GM13976 (cell line): ENCODE results near the gene CNIH3.

Source experiments
- DNase-seq: peaks from one replicate; pipeline ENCODE4 v3.0.0; 2012; ENCODE audit warnings: low spot score
- in situ Hi-C: fragments of 300-500 bp; cut with MboI; formaldehyde crosslinking; loops from one replicate; pipeline ENCODE4 v1.12.0; 2022; ENCODE audit warnings: low sequenced_read_pairs, mixed read lengths, inconsistent platforms; ENCODE audit not compliant: unreplicated experiment
- TF ChIP-seq, protein P1 (sequence below): IDR thresholded peaks from 2 replicates; pipeline ENCODE4 v1.5.1; 2012; ENCODE audit warnings: borderline replicate concordance, mild to moderate bottlenecking; ENCODE audit not compliant: insufficient read depth; ENCODE audit errors: extremely low read depth, missing control alignments, control extremely low read depth

The CNIH3 gene

DNA sequence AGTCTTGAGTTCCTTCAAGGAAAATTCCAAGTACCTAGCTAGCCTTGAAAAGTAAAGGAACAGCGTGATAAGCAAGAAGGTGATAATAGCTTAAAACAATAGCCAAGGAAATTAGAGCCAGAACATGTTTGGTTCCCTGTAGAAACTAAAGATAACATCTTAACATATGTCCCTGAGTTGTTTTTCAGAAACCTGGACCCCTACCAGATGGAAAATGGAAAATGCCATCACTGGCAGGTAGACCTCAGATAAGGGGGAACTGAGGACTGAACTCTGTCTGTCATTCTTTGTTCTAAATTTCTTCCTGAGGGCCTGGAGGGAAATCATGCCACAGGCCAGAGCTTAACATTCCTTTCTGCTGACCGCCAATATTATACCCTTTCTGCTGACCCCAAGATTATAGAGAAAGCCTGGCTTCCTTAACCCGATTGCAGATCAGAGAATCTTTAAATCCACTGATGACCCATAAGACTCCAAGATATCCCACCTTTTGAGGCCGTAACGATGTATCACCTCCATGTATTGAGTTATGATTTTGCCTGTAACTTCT, 23.4 kb downstream of the CNIH3 start:
- TF ChIP-seq, protein P1, sequence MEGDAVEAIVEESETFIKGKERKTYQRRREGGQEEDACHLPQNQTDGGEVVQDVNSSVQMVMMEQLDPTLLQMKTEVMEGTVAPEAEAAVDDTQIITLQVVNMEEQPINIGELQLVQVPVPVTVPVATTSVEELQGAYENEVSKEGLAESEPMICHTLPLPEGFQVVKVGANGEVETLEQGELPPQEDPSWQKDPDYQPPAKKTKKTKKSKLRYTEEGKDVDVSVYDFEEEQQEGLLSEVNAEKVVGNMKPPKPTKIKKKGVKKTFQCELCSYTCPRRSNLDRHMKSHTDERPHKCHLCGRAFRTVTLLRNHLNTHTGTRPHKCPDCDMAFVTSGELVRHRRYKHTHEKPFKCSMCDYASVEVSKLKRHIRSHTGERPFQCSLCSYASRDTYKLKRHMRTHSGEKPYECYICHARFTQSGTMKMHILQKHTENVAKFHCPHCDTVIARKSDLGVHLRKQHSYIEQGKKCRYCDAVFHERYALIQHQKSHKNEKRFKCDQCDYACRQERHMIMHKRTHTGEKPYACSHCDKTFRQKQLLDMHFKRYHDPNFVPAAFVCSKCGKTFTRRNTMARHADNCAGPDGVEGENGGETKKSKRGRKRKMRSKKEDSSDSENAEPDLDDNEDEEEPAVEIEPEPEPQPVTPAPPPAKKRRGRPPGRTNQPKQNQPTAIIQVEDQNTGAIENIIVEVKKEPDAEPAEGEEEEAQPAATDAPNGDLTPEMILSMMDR: no peak
- in situ Hi-C loops: loop anchor here (10.0 kb wide), 1 partner anchor 125 kb away; no protein-coding TSS in a partner anchor

DNA sequence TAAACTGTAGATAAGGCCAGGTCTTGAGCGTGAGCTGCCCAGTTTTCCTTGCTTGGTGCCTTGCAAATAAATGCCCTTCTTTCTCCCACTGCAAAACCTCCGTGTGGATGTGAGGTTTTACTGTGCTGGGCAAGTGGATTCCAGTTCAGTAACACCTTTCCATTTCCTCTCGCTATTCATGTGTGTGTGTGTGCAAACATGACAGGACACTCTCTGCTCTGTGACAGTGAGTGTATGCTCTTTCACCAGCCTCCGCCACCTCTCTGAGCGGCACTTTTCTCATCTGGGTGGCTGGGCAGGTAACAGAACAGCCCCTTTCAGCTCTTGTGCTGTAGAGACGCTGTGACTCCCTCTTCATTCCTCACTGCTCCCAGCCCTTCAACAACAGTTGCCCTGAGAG, 23.9 kb downstream of the CNIH3 start:
- DNase-seq: no peak
- TF ChIP-seq, protein P1: no peak
- in situ Hi-C loops: no loop called here

More for the DNA sequence above, 23.4 kb downstream of the CNIH3 start:
- no peak for DNase-seq

DNA sequence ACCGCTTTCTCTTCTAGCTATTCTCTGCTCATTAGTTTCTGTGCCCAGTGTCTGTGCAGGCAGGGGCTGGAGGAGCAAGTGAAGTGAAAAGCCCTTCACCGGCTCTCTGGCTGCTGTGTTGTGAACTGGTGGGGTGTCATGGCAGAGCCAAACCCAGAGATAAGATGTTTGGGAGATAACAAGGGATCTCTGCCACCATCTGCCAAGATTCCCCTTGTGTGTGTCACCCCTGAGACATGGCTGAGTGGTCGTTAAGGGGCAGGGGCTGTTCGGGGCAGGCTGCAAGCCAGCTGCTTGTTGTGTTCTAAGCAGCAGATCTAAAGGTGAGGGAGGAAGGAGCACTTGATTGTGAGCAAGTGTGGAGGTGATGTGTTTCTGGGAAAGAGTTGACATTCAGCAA, 24.5 kb downstream of the CNIH3 start:
- no peak for DNase-seq
- in situ Hi-C loops: no loop called here
- TF ChIP-seq, protein P1: no peak

DNA sequence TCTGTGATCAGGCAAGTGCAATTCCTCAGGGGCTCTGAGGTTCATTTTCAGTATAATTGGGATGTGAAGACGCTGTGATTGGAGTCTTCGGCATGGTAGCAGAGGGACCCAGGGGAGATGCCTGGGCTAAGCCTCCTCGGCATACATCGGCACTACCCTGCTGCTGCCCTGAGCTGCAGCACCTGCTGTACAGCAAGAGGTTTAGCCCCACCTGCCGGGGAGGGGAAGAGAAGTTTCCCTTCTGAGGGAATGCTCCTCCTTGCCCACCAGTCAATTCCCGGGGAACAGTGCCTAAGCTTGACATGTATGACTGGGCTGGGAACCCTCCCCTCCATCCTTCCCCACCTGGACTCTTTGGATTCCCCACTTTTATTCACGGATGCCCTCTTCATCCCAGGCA, 24.9 kb downstream of the CNIH3 start:
- no peak for DNase-seq
- in situ Hi-C loops: no loop called here
- TF ChIP-seq, protein P1: no peak

DNA sequence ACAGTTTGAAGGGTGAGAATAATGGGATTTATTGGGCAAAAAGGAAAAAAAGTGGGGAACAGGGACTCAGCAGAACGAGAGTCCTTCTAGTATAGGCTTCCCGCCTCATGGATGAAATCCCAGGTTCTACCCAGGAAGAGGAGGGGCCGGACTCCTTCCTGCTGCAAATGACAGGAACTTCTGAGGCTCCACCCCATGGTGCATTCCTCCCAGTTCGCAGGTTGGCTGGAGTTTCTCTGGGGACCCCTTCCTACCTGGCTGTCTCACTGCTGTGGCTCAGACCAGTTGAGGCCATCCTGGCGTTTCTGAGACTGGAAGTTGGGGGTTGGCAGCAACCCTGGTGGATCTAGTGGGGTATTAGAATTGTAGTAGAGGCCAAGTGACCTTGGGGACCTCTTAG, 27.5 kb downstream of the CNIH3 start:
- TF ChIP-seq, protein P1: no peak
- no peak for DNase-seq
- in situ Hi-C loops: no loop called here

DNA sequence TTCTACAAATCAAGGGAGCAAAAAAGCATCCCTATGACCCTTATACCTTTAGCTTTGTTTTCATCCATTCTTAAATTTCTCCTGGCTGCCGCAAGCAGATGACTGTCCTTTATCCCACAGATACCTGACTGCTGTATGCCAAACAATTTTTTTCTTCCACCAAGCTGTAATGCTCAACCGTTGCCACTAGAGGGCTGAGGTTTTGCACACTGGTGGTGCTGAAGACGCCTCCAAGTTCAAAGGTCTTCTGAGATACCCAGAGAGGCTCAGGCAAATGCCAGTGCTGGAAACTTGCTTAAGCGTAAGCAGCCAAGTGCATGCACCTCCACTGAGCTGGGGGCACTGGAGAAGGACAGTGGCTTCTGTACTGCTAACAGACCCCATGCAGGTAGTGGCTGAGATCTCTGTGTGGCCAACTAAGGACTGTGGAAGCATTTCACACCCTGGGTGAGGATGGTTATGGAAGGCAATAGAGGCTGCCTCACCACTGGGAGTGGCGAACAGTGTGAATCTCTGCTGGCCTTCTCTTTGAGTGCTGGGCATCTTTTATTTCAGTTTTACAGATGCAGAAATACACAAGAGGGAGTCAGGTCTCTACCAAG, 28.5 kb downstream of the CNIH3 start:
- peak; percentile 77 for DNase-seq
- in situ Hi-C loops: no loop called here
- TF ChIP-seq, protein P1: peak; percentile 85
